HG03159 (cell line): ENCODE data around the gene GLE1.
"Not testable (repeated sequence)": the region's sequence is repeated elsewhere in the genome, so short reads cannot be mapped to it uniquely, and the experiment has no call there.

ENCODE experiments used
- ATAC-seq: cut with Tn5 transposase; IDR thresholded peaks from one replicate; pipeline ENCODE4 v1.9.1; 2021; ENCODE audit warnings: mild to moderate bottlenecking, moderate library complexity; ENCODE audit not compliant: unreplicated experiment

Gene GLE1

DNA sequence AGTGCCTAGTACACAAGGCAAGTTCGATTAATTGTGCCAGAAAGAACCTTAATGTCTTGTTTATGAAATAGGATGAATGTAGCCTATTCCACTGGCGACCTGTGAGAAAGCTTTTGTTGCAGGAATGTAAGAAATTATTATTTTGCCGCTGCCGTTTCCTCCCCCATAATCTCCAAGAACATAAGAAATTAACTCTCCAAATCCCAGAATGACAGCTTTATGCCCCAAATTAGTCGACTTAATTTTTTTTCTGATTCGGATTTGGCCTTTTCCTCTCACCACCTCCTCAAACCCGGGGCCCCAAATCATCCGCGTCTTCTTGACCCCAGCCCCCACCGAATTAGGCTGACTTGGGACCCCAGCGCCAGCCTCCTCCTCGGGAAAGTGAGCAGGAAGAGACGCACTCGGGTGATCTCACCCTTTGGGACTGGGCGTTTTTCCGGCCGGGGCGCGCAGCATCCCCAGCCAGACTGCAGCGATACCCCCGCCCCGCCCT, 47.2 kb downstream of the GLE1 start:
- no peak for ATAC-seq

GRCh38 chr9:128552153-128552743, 47.7 kb downstream of the GLE1 start, which contains the start of gene SPTAN1:
SPTAN1 (plus strand) TSS chr9:128552587; CDS start chr9:128566741, 14,154 bp downstream.
- peak; percentile 68 for ATAC-seq

- peak; percentile 39 for ATAC-seq
These were observed 48.4 kb downstream of the GLE1 start for GRCh38 chr9:128552744-128553440.

DNA sequence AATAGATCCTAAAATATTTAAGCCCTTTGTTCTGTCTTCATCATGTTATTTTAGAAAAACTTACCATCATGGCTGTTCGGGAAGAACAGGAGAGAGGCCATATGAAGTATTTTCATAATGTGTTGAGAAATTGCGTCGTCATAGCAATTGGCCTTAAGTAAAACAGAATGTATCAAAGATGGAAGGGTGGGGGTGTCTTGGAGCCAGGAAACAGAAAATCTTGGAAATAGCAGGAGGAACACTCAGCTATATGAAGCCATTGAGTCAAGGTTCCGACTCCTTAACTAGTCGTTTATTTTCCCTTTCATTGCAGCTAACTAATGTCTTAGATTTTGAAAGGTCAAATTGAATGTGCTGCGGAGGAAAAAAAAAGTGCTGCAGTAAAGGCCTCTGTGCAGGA, 49.2 kb downstream of the GLE1 start:
- no peak for ATAC-seq

- no peak for ATAC-seq
These were observed 49.8 kb downstream of the GLE1 start for GRCh38 chr9:128554155-128554862.

DNA sequence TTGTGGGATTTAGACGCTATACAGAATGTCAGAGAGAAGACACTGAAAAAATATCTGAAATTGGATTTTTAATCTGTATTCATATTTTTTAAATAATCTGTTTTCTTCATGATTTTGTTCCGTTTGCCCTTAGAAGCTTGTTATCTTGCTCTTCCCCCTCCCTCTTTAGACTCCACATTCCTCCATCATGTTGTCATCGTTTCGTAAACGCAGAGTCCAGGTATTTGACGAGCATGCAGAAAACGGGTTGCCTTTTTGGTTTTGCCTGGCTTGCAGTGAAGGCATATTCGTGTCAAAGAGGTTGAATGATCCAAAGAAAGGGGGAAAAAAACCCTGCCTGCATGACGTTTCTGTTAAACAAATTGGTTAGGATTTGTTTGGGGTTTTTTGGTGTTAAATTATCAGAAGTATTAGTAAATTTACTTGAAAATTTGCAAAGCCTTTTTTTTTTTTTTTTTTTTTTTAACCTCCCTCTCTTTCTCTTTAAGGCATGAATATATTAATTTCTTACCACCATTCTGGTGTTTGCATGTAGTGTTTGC, 50.7 kb downstream of the GLE1 start:
- ATAC-seq, result no peak

DNA sequence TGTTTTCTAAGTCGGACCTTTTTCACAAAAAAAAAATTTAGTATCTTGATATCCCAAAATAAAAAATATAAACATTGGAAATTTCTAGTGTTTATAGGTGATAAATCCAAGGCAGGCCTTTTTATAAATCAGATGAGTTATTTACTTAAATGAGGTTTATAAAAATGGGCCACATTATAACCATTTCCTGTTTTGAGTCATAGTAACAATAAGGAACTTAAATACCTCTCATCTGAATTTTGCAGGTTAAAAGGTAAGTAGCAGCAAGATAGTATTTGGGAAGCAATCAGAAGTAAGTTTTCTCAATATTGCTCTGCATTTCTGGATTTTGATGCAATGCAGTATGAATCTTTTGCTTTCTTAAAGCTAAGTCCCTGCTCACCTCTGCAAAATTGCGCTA, 51.8 kb downstream of the GLE1 start:
- no peak for ATAC-seq

- no peak for ATAC-seq
These were observed 52.6 kb downstream of the GLE1 start for GRCh38 chr9:128556926-128557634.

- ATAC-seq, result peak; percentile 61
These were observed 54.2 kb downstream of the GLE1 start for GRCh38 chr9:128558431-128559310.

DNA sequence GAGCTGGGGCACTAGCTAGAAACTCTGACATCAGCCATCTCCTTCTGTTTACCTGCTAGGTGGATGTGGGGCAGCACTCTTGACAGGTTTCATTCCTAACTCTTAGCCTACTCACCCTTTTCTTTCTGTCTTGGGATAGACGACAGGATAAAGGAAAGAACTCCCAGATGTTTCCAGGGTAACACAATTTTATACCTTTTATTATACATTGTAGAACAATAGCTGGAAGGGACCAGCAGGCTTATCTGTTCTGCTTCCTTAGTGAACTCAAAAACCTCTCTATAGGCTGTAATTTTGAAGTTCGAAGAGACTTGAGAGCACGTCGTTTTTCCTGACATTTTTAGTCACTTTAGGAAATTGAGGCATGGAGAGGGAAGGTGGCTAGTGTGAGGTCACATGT, 61.1 kb downstream of the GLE1 start:
- ATAC-seq, result no peak

GRCh38 chr9:128568470-128569078, 64.1 kb downstream of the GLE1 start:
- ATAC-seq, result no peak

- ATAC-seq, result no peak
These were observed 71.0 kb downstream of the GLE1 start for GRCh38 chr9:128575469-128575868.

DNA sequence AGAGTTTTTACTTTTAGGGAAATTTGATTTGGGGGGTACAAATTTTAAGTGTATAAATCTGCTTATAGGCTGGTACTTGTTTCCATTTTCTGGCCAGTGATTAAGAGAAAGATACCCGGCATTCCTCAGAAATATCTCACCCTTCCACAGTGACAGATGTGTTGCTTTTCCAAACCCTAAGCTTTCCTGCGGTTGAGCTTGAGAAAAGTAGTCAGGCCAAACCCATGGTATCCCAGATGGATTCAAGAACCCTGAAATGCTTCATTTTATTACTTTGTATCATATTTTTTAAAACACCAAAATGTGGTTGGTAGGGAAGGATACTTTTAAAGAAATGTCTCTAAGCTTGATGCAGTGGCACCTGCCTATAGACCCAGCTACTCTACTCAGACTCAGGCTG, 71.4 kb downstream of the GLE1 start:
- no peak for ATAC-seq

GRCh38 chr9:128577206-128577605, 72.7 kb downstream of the GLE1 start:
- ATAC-seq, result no peak

DNA sequence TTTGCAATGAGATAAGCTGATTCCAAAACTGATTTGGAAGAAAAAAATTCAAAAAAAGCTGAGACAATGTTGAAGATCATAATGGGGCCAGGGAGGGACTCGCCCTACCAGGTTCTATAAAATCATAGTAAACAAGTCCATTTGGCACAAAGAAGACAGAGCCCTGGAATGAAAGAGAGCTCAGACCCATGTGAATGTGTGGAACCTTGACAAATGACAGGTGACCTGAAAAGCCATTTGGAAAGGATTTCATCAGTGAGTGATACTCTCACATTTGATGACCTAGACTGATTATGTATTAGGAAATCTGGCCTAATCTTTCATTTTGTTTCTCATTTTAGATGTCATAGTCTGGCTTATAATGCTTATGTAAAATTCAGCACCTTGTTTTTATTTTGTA, 74.7 kb downstream of the GLE1 start:
- ATAC-seq, result no peak

- ATAC-seq, result no peak
These were observed 76.2 kb downstream of the GLE1 start for GRCh38 chr9:128580731-128581130.

GRCh38 chr9:128585155-128585554, 80.6 kb downstream of the GLE1 start:
- not testable (repeated sequence) for ATAC-seq

DNA sequence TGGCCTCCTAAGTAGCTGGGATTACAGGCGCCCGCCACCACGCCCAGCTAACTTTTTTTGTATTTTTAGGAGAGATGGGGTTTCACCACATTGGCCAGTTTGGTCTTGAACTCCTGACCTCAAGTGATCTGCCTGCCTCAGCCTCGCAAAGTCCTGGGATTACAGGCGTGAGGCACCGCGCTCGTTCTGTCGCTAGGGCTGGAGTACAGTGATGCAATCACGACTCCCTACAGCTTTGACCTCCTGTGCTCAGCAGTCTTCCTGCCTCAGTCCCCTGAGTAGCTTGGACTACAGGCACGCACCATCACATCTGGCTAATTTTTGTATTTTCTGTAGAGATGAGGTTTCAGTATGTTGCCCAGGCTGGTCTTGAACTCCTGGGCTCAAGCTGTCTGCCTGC, 82.4 kb downstream of the GLE1 start:
- not testable (repeated sequence) for ATAC-seq

DNA sequence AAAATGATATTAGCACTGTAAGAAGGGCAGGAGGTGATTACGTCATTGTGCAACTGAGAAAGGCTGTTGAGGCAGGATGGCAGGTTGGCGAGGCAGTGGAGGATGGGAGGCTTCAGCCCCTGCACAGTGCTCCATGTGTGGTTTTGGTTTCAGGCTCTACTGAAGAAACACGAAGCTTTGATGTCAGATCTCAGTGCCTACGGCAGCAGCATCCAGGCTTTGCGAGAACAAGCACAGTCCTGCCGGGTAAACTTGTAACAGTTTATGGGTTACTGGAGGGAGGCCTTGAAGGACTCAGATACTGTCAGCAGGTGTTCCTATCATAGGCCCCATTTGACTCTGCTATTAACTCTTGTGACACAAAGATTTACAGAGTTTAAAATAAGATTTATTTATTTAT, 82.9 kb downstream of the GLE1 start:
- no peak for ATAC-seq
